ENCODE data around the gene GPC3. TPM values are rescaled to one million over a fixed set of nuclear protein-coding genes. Genes with fewer than 3 reads are reported as not detected.

The GPC3 gene
- total RNA-seq, 1 donor from 2014 or later, result 4.2 TPM

GRCh38 chrX:133852401-133852800 is 133.0 kb downstream of the GPC3 start:
- Mint-ChIP-seq H3K4me1 (ENCODE audit: low read depth, unreplicated experiment) (peaks cover 5% of the 10 kb centered on the region), H3K4me3 (ENCODE audit: unreplicated experiment) (no peak overlapping the region), H3K27me3 (ENCODE audit: unreplicated experiment) (no peaks in the 10 kb centered on the region), H3K9me3 (ENCODE audit: unreplicated experiment) (no peaks in the 10 kb centered on the region), H3K27ac (ENCODE audit: unreplicated experiment) (no peak overlapping the region), H3K36me3 (ENCODE audit: unreplicated experiment) (no peaks in the 10 kb centered on the region)
- no peak for DNase-seq
- no peak for TF ChIP-seq CTCF (IDR thresholded peaks at IDR 0.05; ENCODE audit: partially characterized antibody, unreplicated experiment)

- H3K27ac Mint-ChIP-seq (ENCODE audit: unreplicated experiment), result no peak overlapping the region
- H3K36me3 Mint-ChIP-seq (ENCODE audit: unreplicated experiment), result no peaks in the 10 kb centered on the region
- no peaks in the 10 kb centered on the region for H3K4me1 Mint-ChIP-seq (ENCODE audit: low read depth, unreplicated experiment)
- no peaks in the 10 kb centered on the region for H3K27me3 Mint-ChIP-seq (ENCODE audit: unreplicated experiment)
- DNase-seq, result no peak
- TF ChIP-seq CTCF (IDR thresholded peaks at IDR 0.05; ENCODE audit: partially characterized antibody, unreplicated experiment), result no peak
- no peaks in the 10 kb centered on the region for H3K9me3 Mint-ChIP-seq (ENCODE audit: unreplicated experiment)
- H3K4me3 Mint-ChIP-seq (ENCODE audit: unreplicated experiment), result no peak overlapping the region
Measured at GRCh38 chrX:133850399-133850798, 135.0 kb downstream of the GPC3 start.

- Mint-ChIP-seq H3K4me1 (ENCODE audit: low read depth, unreplicated experiment) (no peaks in the 10 kb centered on the region), H3K27me3 (ENCODE audit: unreplicated experiment) (no peaks in the 10 kb centered on the region), H3K9me3 (ENCODE audit: unreplicated experiment) (no peaks in the 10 kb centered on the region), H3K4me3 (ENCODE audit: unreplicated experiment) (no peak overlapping the region), H3K27ac (ENCODE audit: unreplicated experiment) (no peak overlapping the region), H3K36me3 (ENCODE audit: unreplicated experiment) (no peaks in the 10 kb centered on the region)
- no peak for TF ChIP-seq CTCF (IDR thresholded peaks at IDR 0.05; ENCODE audit: partially characterized antibody, unreplicated experiment)
- no peak for DNase-seq
Measured at GRCh38 chrX:133849676-133850075, 135.7 kb downstream of the GPC3 start.

- Mint-ChIP-seq H3K4me3 (ENCODE audit: unreplicated experiment) (no peak overlapping the region), H3K27ac (ENCODE audit: unreplicated experiment) (no peak overlapping the region), H3K9me3 (ENCODE audit: unreplicated experiment) (no peaks in the 10 kb centered on the region), H3K27me3 (ENCODE audit: unreplicated experiment) (no peaks in the 10 kb centered on the region), H3K36me3 (ENCODE audit: unreplicated experiment) (no peaks in the 10 kb centered on the region), H3K4me1 (ENCODE audit: low read depth, unreplicated experiment) (no peaks in the 10 kb centered on the region)
- DNase-seq, result no peak
- TF ChIP-seq CTCF (IDR thresholded peaks at IDR 0.05; ENCODE audit: partially characterized antibody, unreplicated experiment), result no peak
Measured at GRCh38 chrX:133847340-133847994, 137.9 kb downstream of the GPC3 start.

- Mint-ChIP-seq H3K27me3 (ENCODE audit: unreplicated experiment) (no peaks in the 10 kb centered on the region), H3K9me3 (ENCODE audit: unreplicated experiment) (no peaks in the 10 kb centered on the region), H3K4me1 (ENCODE audit: low read depth, unreplicated experiment) (no peaks in the 10 kb centered on the region), H3K36me3 (ENCODE audit: unreplicated experiment) (no peaks in the 10 kb centered on the region), H3K4me3 (ENCODE audit: unreplicated experiment) (no peak overlapping the region), H3K27ac (ENCODE audit: unreplicated experiment) (no peak overlapping the region)
- DNase-seq, result no peak
- TF ChIP-seq CTCF (IDR thresholded peaks at IDR 0.05; ENCODE audit: partially characterized antibody, unreplicated experiment), result no peak
Measured at GRCh38 chrX:133846311-133846710, 139.1 kb downstream of the GPC3 start.

Measured in glutamatergic neuron (in vitro differentiated cells).